HEK293T (cell line): Measurements from ENCODE around the gene NEK6.

Experiments used
- CTBP1 ChIP-seq: fragments of 450-650 bp; IDR thresholded peaks from 2 replicates; pipeline ENCODE4 v1.6.1; 2016; ENCODE audit warnings: borderline replicate concordance
- ELF4 ChIP-seq: fragments of 450-650 bp; IDR thresholded peaks from 2 replicates; pipeline ENCODE4 v1.6.1; 2017; ENCODE audit warnings: antibody characterized with exemption
- FOXA1 ChIP-seq: fragments of 450-650 bp; IDR thresholded peaks from 2 replicates; pipeline ENCODE4 v1.6.1; 2016; ENCODE audit warnings: mild to moderate bottlenecking
- FOXK2 ChIP-seq: fragments of 450-650 bp; IDR thresholded peaks from 2 replicates; pipeline ENCODE4 v1.6.1; 2016; ENCODE audit warnings: mild to moderate bottlenecking
- HDGF ChIP-seq: fragments of 450-650 bp; IDR thresholded peaks from 2 replicates; pipeline ENCODE4 v1.6.1; 2017; ENCODE audit warnings: antibody characterized with exemption, borderline replicate concordance
- LEF1 ChIP-seq: fragments of 450-650 bp; IDR thresholded peaks from 2 replicates; pipeline ENCODE4 v1.6.1; 2017; ENCODE audit warnings: mild to moderate bottlenecking, borderline replicate concordance
- PKNOX1 ChIP-seq: fragments of 450-650 bp; IDR thresholded peaks from 2 replicates; pipeline ENCODE4 v1.6.1; 2016
- SP1 ChIP-seq: fragments of 450-650 bp; IDR thresholded peaks from 2 replicates; pipeline ENCODE4 v1.6.1; 2017
- TARDBP ChIP-seq: fragments of 450-650 bp; IDR thresholded peaks from 2 replicates; pipeline ENCODE4 v1.6.1; 2016

- no peak for TF ChIP-seq CTBP1
- no peak for TF ChIP-seq LEF1
- TF ChIP-seq PKNOX1: no peak
- no peak for TF ChIP-seq SP1
- TF ChIP-seq TARDBP: no peak
- no peak for TF ChIP-seq FOXK2
- TF ChIP-seq FOXA1: no peak
- TF ChIP-seq HDGF: no peak
- TF ChIP-seq ELF4: no peak
Measured at GRCh38 chr9:124373386-124373785, 115.6 kb downstream of the NEK6 start.
